VCaP (cell line): Measurements from ENCODE around the gene CLASP1.
"Not testable (repeated sequence)": the region's sequence is repeated elsewhere in the genome, so short reads cannot be mapped to it uniquely, and the experiment has no call there.

Experiments
- H3K27ac ChIP-seq: fragments of 450-650 bp; 2 replicates; pipeline ENCODE4 v1.5.1; 2017
- CTCF ChIP-seq: fragments of 450-650 bp; conservative IDR thresholded peaks from 2 replicates; pipeline ENCODE4 v1.5.1; 2017; ENCODE audit warnings: mild to moderate bottlenecking, moderate library complexity

CLASP1 gene

GRCh38 chr2:121386707-121387106 lies 262.6 kb downstream of the CLASP1 start:
- no peak for TF ChIP-seq CTCF
- H3K27ac ChIP-seq, result no peak overlapping the region

GRCh38 chr2:121386102-121386501 lies 263.2 kb downstream of the CLASP1 start:
- no peak for TF ChIP-seq CTCF

GRCh38 chr2:121382744-121383143 lies 266.5 kb downstream of the CLASP1 start:
- H3K27ac ChIP-seq, result no peak overlapping the region
- TF ChIP-seq CTCF, result peak; percentile 50; the same call in 1 of the 2 replicates

More at GRCh38 chr2:121386102-121386501, 263.2 kb downstream of the CLASP1 start:
- no peak overlapping the region for H3K27ac ChIP-seq

GRCh38 chr2:121377646-121378045 lies 271.6 kb downstream of the CLASP1 start:
- H3K27ac ChIP-seq, result no peak overlapping the region
- no peak for TF ChIP-seq CTCF

- H3K27ac ChIP-seq, result no peak overlapping the region
- TF ChIP-seq CTCF, result no peak
These were observed 272.6 kb downstream of the CLASP1 start for GRCh38 chr2:121376535-121377250.

GRCh38 chr2:121375621-121376159 lies 273.6 kb downstream of the CLASP1 start:
- H3K27ac ChIP-seq, result no peak overlapping the region
- TF ChIP-seq CTCF, result no peak

GRCh38 chr2:121374412-121375075 lies 274.7 kb downstream of the CLASP1 start:
- H3K27ac ChIP-seq, result not testable (repeated sequence)
